Keratinocyte (primary cell): ENCODE data around the gene EIF1AD. TPM values are rescaled to one million over a fixed set of nuclear protein-coding genes. Genes with fewer than 3 reads are reported as not detected.

ENCODE experiments used
- DNase-seq: peaks from one replicate; pipeline ENCODE4 v3.0.0-alpha.2; 2011; ENCODE audit warnings: low read depth, missing footprints, low spot score
- FAIRE-seq: peaks from 2 replicates; lab custom pipeline; 2011; peaks lifted over from hg19 to GRCh38; lab: Jason Lieb, UNC
- H2AFZ ChIP-seq: 2 replicates; pipeline ENCODE4 v1.6.0; 2012; ENCODE audit warnings: low read length, control low read depth, inconsistent platforms; ENCODE audit not compliant: control insufficient read depth
- H3K27ac ChIP-seq: 2 replicates; pipeline ENCODE4 v1.5.1; 2011; ENCODE audit warnings: low read length; ENCODE audit not compliant: control insufficient read depth, insufficient read depth
- H3K27me3 ChIP-seq: 3 replicates; pipeline ENCODE4 v1.6.0; 2011; ENCODE audit warnings: low read length; ENCODE audit not compliant: control insufficient read depth, insufficient read depth; ENCODE audit errors: extremely low read depth
- H3K36me3 ChIP-seq, 2 experiments: 2 replicates in 1 of 2; 3 replicates in 1 of 2; pipeline ENCODE4 v1.5.1; 2011; ENCODE audit warnings: low read length in 2 of 2, mild to moderate bottlenecking in 1 of 2; ENCODE audit not compliant: control insufficient read depth in 2 of 2, insufficient read depth in 2 of 2; ENCODE audit errors: extremely low read depth in 1 of 2
- H3K4me1 ChIP-seq: 3 replicates; pipeline ENCODE4 v1.5.1; 2011; ENCODE audit warnings: low read length; ENCODE audit not compliant: control insufficient read depth, insufficient read depth; ENCODE audit errors: extremely low read depth
- H3K4me2 ChIP-seq: 3 replicates; pipeline ENCODE4 v1.6.0; 2011; ENCODE audit warnings: low read depth, low read length; ENCODE audit not compliant: control insufficient read depth, insufficient read depth; ENCODE audit errors: extremely low read depth
- H3K4me3 ChIP-seq, 3 experiments: fragments of 200-600 bp in 1 of 3; sonication (generic) in 1 of 3; 2 replicates in 2 of 3; 3 replicates in 1 of 3; pipeline ENCODE4 v1.5.1; 2011 to 2016; ENCODE audit warnings: low read length in 3 of 3, mild to moderate bottlenecking in 3 of 3, control low read depth in 2 of 3, inconsistent platforms in 1 of 3, low read depth in 1 of 3, mixed read lengths in 1 of 3, mixed run types in 1 of 3, moderate library complexity in 1 of 3; ENCODE audit not compliant: control insufficient read depth in 2 of 3, insufficient read depth in 2 of 3; ENCODE audit errors: extremely low read depth in 1 of 3
- H3K79me2 ChIP-seq: 2 replicates; pipeline ENCODE4 v1.6.0; 2012; ENCODE audit warnings: low read length; ENCODE audit not compliant: control insufficient read depth, insufficient read depth
- H3K9ac ChIP-seq: 3 replicates; pipeline ENCODE4 v1.6.0; 2011; ENCODE audit warnings: low read length; ENCODE audit not compliant: control insufficient read depth, insufficient read depth; ENCODE audit errors: extremely low read depth
- H3K9me1 ChIP-seq: 3 replicates; pipeline ENCODE4 v1.6.0; 2011; ENCODE audit warnings: low read length; ENCODE audit not compliant: control insufficient read depth, insufficient read depth; ENCODE audit errors: extremely low read depth
- H3K9me3 ChIP-seq: 2 replicates; pipeline ENCODE4 v1.5.1; 2012; ENCODE audit warnings: low read depth, low read length; ENCODE audit not compliant: control insufficient read depth
- H4K20me1 ChIP-seq: 3 replicates; pipeline ENCODE4 v1.6.0; 2011; ENCODE audit warnings: low read length; ENCODE audit not compliant: control insufficient read depth, insufficient read depth; ENCODE audit errors: extremely low read depth
- CTCF ChIP-seq, 3 experiments: IDR thresholded peaks in 1 of 3; conservative IDR thresholded peaks in 1 of 3; optimal IDR thresholded peaks in 1 of 3; 2 replicates in 2 of 3; 3 replicates in 1 of 3; pipeline versions ENCODE3 to v1.5.1; 2011; ENCODE audit warnings: low read length in 3 of 3, mild to moderate bottlenecking in 3 of 3, moderate library complexity in 2 of 3, control low read depth in 1 of 3, inconsistent platforms in 1 of 3; ENCODE audit not compliant: insufficient read depth in 2 of 3; ENCODE audit errors: extremely low read depth in 1 of 3
- EZH2 ChIP-seq: IDR thresholded peaks from one replicate; pipeline ENCODE4 v1.6.1; 2012; ENCODE audit warnings: inconsistent platforms, mild to moderate bottlenecking, low read length, moderate library complexity
- dilution Hi-C: fragments of 300-500 bp; cut with MboI; formaldehyde crosslinking; loops from one replicate; pipeline ENCODE4 v1.7.0; 2020; ENCODE audit warnings: low sequenced_read_pairs; ENCODE audit not compliant: extremely low pct_ligation_motif_present
- polyA plus RNA-seq, 5 experiments: library from polyadenylated mRNA; depleted of rRNA in 3 of 5; stranded (reverse) in 3 of 5; stranded (forward) in 1 of 5; unstranded in 1 of 5; fragments of >200 nt; gene quantifications; 1 replicate in 1 of 5; 2 replicates in 3 of 5; 3 replicates in 1 of 5; pipeline versions ENCODE4 v1.2.1 to v1.2.3, GENCODE V29; 2011 to 2012; ENCODE audit warnings: missing spikeins in 2 of 5, low read depth in 1 of 5, low replicate concordance in 1 of 5

The EIF1AD gene
- polyA plus RNA-seq, 1 donor (not counting 4 experiments of a cell fraction or from before 2014, with no cell fraction given), result 29.6 TPM

GRCh38 chr11:66022401-66023185, 20.6 kb upstream of the EIF1AD start:
- Histone ChIP-seq H4K20me1 (no peaks in the 10 kb centered on the region), H3K4me2 (peak overlapping the region; percentile 69), H3K9me1 (no peaks in the 10 kb centered on the region), H3K4me1 (peaks cover 11% of the 10 kb centered on the region), H3K27ac (no peak overlapping the region), H3K9me3 (no peaks in the 10 kb centered on the region), H3K9ac (no peak overlapping the region), H3K79me2 (no peaks in the 10 kb centered on the region), H2AFZ (peak overlapping the region; percentile 53), H3K4me3 (peak overlapping the region in 1 of 3 experiments; percentile 51), H3K27me3 (peaks cover 9% of the 10 kb centered on the region), H3K36me3 (no peaks in the 10 kb centered on the region)
- DNase-seq, result no peak
- dilution Hi-C loops, result no loop called here
- FAIRE-seq, result no peak
- peak; percentile 85 to 99 (median 89) for TF ChIP-seq CTCF (optimal IDR thresholded peaks at IDR 0.05 in 1 of 3, IDR thresholded peaks at IDR 0.05 in 1 of 3, conservative IDR thresholded peaks at IDR 0.05 in 1 of 3; ENCODE audit: extremely low read depth in 1 of 3, insufficient read depth in 2 of 3, low read length in 3 of 3)
- TF ChIP-seq EZH2, result no peak

- Histone ChIP-seq H3K36me3 (no peaks in the 10 kb centered on the region), H3K9ac (no peak overlapping the region), H3K9me3 (no peaks in the 10 kb centered on the region), H3K27me3 (peaks cover 9% of the 10 kb centered on the region), H3K4me2 (no peak overlapping the region), H3K4me3 (no peak overlapping the region), H2AFZ (no peak overlapping the region), H4K20me1 (no peaks in the 10 kb centered on the region), H3K4me1 (peaks cover 11% of the 10 kb centered on the region), H3K9me1 (no peaks in the 10 kb centered on the region), H3K79me2 (no peaks in the 10 kb centered on the region), H3K27ac (no peak overlapping the region)
- dilution Hi-C loops, result no loop called here
- FAIRE-seq (no peak), DNase-seq (no peak)
- TF ChIP-seq CTCF (optimal IDR thresholded peaks at IDR 0.05 in 1 of 3, IDR thresholded peaks at IDR 0.05 in 1 of 3, conservative IDR thresholded peaks at IDR 0.05 in 1 of 3; ENCODE audit: extremely low read depth in 1 of 3, insufficient read depth in 2 of 3, low read length in 3 of 3), result no peak
- TF ChIP-seq EZH2, result no peak
Observed at GRCh38 chr11:66020618-66021357, 18.8 kb upstream of the EIF1AD start.
